Coronary artery (tissue), 2 donors: Measurements from ENCODE around the gene SEC31B.

ENCODE experiments used
- DNase-seq: peaks from one replicate; pipeline ENCODE4 v3.0.0-alpha.2; 2017; ENCODE audit warnings: low spot score
- H3K27ac ChIP-seq, 2 donors: fragments of 200-600 bp; sonication (generic); one replicate each; pipeline ENCODE4 v1.5.1; 2016 to 2019
- H3K4me3 ChIP-seq: fragments of 200-600 bp; sonication (generic); 2 replicates; pipeline ENCODE4 v1.5.1; 2016; ENCODE audit warnings: mild to moderate bottlenecking, moderate library complexity
- CTCF ChIP-seq: fragments of 200-600 bp; sonication (generic); IDR thresholded peaks from one replicate; pipeline ENCODE4 v1.5.1; 2019; ENCODE audit warnings: antibody characterized with exemption

The SEC31B gene

GRCh38 chr10:100529475-100530298 is 10.0 kb upstream of the SEC31B start, which contains the start of gene NDUFB8:
NDUFB8 (minus strand) TSS chr10:100529871; CDS start chr10:100529851, 20 bp downstream.
- no peak for TF ChIP-seq CTCF
- peak within 1 kb of the TSS; percentile 58 to 91 for H3K27ac ChIP-seq
- DNase-seq = peak; percentile 88
- H3K4me3 ChIP-seq = peak within 1 kb of the TSS; percentile 97

DNA sequence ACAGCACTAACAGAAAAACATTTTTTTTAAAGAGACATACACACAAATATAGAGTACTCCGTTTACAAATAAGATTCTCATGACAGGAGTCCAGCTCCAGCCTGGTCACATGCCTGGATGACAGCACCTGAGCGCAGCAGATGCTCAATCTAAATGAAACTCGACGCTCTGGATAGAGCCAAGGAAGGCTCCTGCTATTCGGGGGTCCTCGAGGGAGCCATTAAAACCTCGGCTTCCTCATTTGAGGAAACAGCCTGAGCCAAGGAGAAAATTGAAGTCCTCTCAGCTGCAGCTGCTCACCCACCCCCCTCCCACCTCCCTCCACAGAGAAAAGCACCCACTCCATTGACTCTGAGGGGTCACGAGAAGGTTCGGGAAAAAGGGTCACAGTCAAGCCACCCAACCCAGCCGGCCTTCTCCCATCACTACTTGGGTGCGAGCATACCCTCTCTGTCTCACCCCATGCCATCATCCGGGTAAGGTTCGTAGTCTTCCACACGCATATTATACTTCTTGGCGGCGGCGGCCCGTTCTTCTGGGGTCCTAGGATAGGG is 9.3 kb upstream of the SEC31B start:
- Histone ChIP-seq H3K4me3 (peak overlapping the region; percentile 97), H3K27ac (peak overlapping the region; percentile 58 to 91)
- no peak for TF ChIP-seq CTCF
- DNase-seq = no peak

- no peak for DNase-seq
- Histone ChIP-seq H3K4me3 (peak overlapping the region; percentile 97), H3K27ac (no peak overlapping the region)
- TF ChIP-seq CTCF = no peak
Measured at GRCh38 chr10:100528123-100528886, 8.6 kb upstream of the SEC31B start.

- no peak for TF ChIP-seq CTCF
- H3K27ac ChIP-seq = no peak overlapping the region
- no peak for DNase-seq
- H3K4me3 ChIP-seq = no peak overlapping the region
Measured at GRCh38 chr10:100524638-100525037, 5.0 kb upstream of the SEC31B start.

GRCh38 chr10:100524206-100524605 is 4.5 kb upstream of the SEC31B start:
- TF ChIP-seq CTCF = no peak
- H3K4me3 ChIP-seq = no peak overlapping the region
- no peak overlapping the region for H3K27ac ChIP-seq
- DNase-seq = no peak

DNA sequence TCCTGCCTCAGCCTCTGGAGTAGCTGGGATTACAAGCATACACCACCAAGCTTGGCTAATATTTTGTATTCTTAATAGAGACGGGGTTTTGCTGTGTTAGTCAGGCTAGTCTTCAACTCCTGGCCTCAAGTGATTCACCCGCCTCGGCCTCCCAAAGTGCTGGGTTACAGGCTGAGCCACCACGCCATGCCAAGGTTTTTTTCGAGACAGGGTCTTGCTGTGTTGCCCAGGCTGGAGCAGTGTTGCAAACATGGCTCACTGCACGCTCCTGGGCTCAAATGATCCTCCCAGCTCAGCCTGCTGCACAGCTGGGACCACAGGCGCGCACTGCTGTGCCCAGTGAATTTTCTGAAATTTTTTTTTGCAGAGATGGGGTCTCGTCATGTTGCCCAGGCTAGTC is 3.3 kb upstream of the SEC31B start:
- Histone ChIP-seq H3K4me3 (no peak overlapping the region), H3K27ac (no peak overlapping the region)
- no peak for DNase-seq
- no peak for TF ChIP-seq CTCF
